HG03520 (cell line): ENCODE measurements around the gene FXYD2.

Source experiments
- ATAC-seq: cut with Tn5 transposase; IDR thresholded peaks from one replicate; pipeline ENCODE4 v1.9.1; 2021; ENCODE audit warnings: mild to moderate bottlenecking, moderate library complexity; ENCODE audit not compliant: unreplicated experiment

The FXYD2 gene

DNA sequence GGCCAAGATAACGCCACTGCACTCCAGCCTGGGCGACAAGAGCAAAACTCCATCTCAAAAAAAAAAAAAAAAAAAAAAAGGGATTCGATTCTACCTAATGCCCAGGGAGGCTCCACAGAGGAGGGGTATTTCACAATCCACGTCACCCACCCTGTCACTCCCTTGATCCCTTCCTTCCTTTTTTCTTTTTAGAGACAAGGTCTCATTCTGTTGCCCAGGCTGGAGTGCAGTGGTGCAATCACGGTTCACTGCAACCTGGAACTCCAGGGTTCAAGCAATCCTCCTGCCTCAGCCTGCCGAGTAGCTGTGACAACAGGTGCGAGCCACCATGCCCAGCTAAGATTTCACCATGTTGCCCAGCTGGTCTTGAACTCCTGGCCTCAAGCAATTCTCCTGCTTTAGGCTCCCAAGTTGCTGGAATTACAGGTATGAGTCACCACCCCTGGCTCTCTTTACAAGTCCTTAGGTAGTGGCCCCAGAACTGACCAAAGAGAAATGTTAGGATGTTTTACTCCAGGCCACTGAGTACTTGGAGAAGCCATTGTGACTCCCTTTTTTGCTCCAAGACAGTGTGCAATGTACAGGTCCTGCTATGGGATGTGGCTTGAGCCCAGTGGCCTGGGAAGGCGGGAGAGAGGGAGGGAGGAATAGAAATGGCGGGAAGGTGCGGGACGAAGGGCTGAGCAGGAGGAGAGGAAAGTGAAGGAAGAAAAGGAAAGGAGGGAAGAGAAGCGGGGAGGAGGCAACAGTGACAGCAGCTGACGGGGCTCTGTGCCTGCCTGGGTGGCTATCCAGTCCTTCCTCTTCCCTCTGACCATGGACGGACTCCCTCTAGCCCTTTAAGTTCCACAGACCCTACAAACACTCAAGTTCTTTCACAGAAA is 11.8 kb upstream of the FXYD2 start:
- ATAC-seq = no peak

DNA sequence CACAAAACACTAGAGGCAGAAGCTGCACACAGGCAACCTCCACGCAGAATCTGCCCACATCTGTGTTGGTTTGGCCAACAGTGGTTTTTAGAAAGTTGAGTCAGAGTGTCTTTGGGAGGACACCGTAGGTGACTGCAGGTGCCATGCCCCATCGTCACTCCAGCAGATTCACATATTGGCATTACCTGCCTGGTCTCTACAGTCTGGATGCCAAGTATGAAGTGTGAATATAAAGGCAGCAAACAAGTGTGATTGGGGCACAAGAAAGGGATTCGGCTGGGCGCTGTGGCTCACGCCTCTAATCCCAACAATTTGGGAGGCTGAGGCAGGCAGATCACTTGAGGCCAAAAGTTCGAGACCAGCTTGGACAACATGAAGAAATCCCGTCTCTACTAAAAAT is 11.0 kb upstream of the FXYD2 start:
- ATAC-seq = no peak

DNA sequence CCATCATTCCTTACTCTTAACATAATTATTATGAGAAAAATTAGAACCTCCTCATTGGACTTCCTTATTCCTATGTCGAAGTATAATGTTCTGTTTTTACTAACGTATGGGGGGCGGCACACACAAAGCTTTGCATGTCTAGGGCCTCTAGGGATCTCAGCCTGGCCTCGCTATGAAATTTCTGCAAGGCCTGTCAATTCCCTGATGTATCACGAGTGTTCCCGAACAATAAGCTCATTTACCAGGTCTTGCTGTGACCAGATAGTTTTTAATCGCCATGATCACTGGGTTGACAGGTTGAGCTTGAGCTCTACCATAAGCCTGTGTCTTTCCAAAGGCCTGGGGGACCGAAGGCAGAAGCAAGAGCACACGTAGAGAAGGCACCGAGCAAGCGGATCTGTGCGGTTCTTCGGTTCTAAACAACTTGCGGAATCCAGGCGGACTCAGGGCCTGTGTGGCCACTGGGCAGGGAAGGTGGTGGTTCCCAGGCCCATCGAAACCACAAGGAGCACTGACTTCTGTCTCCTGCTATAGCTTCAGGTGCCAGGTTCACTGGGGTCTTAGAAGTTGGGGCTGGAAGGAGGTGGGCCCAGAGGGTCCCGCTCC is 10.4 kb upstream of the FXYD2 start:
- no peak for ATAC-seq

DNA sequence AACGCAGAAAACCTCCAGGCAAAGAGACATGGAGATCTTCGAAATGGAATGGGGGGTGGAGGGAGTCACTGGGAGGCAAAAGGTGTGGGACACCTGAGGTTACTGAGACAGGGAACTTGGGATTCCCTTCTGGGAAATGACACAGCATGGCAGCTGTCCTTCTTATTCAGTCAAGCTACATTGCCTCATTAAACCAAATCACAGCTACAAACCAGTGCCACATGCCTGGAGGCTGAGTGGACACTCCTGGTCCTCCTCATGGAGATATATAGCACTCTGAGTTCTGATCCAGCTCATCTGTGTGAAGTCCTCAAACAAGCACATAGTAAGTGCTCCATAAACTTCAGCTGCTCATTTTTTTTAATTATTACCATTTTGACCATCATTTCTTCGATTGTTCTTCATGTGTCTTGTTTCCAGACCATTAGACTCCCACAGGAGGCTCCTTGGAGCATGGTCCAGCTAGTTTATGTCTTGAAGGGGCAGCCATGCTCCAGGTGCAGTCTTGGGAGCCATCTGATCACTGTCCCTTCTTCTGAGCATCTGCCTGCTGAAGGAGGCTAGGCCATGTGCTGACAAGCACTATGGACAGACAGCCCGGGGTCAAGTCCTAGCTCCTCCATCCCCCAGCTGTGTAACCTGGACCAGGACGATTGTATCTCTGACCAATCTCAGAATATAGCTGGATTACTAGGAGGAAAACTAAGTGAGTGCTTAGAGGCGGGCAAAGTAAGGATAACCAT is 9.7 kb upstream of the FXYD2 start:
- no peak for ATAC-seq

DNA sequence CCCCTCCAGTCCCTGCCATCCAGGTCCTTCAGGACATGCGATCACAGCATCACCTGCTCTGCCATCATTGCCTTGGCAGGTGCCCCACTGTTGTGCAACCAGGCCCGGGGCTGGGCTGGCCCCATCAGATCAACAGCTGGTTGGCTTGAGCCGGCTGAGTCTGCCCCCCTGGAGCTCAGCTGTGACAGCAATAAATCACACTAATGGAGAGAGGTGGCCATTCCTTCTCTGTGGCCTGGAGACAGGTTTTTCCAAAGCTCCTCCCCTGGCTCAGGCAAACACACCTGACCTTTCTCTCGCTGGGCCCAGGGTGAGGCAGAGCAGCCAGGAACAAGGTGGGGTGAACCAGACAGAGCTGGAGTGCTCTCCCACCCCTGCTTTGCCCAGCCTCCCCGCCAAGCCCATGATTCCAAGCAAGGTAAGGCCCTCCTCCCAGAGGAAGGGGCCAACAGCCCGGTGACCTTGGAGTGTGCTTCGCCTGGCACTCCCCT is 8.9 kb upstream of the FXYD2 start:
- no peak for ATAC-seq

DNA sequence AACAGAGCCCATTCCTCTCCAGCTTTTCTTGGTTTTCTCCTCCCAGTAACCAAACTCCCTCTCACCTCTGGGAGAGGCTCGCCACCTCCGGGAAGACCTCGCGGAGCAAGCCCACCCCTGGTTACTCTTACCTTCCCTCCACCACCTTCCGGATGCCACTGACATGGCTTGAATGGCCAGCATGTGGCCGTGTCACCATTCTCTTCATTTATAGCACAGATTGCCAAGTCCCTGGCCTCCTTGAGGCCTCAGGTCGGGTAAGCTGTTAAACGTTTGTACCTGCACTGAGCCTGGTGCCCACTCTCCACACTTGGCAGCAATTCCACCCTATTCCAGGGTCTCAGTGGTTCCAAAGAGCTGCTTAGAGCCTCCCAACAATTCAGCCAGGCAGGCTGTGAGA is 8.0 kb upstream of the FXYD2 start:
- ATAC-seq = no peak

DNA sequence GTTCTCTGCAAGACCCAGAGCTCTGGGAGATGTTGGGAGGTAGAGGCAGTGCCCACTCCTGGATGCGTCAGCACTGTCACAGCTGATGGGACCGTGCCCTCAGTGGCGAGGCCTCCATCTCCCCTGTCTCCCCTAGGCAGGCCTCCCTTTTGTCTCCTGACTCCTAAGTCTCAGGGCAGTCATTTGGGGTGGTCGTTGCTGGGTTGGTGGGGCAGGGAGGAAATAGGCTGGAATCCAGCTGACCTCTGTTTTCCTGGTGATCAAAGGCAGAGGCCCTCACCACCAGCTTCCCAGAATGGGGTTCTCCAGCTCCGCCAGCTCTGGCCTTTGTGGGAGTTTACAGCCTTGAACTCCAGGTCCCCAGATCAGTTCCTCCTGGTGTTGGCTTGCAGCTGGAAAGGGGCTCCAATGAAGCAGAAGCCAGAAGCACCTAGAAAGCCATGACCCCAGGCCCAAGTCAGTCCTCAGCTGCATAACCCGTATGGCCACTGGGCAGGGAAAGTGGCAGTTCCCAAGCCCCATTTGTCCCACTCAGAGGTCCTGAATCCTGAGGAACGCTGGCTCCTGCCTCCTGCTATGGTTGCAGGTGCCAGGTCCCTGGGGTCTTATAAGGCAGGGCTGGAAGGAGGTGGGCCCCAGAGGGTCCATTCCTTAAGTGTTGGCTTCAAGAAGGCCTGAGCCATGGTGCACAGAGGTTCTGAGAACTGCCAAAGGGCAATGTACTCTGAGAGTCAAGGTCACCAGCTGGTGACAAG is 7.3 kb upstream of the FXYD2 start:
- ATAC-seq = no peak

DNA sequence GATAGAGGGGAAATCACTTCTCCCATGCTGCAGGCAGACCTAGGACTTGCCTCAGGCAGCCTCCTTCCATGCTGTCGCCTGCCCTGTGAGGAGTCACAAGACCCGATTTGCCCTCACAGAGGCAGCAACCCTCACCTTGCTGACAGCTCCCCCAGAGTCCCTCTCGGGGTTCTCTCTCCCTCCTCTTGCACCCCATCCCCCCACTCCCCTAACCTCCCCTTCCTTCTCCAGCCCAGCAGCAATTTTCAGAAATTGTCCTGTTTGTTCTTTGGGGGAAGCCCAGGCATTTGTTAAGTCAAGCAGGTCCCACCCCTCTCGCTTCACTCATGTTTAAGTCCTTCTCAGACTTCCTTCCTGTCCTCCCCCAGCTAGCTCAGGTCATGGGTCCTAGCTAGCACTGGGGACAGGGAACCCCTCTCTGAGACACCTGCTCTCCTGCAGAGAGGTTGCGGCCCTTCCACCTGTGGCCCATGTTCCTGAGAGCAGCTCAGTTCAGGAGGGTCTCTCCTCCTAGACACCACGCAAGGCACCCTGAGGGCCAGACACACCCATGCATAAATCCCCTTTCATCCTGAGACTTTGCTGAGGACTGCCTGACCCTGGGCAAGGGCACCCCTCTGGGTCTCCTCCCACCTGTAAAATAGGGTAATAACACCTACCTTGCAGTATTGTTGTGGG is 6.3 kb upstream of the FXYD2 start:
- ATAC-seq = no peak

DNA sequence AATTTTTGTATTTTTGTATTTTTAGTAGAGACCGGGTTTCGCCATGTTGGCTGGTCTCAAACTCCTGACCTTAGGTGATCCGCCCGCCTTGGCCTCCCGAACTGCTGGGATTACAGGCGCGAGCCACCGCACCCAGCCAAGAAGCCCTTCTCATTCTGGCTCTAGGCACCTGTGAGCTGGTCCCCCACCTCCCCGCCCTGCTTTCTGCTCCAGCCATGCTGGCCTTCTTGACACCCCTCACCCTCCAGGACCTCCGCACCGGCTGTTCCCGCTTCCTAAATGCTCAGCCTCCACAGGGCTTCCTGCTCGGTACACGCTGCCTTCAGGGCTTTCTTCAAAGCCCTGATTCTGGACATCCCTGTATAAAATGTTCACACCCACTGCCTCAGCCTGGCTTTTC is 5.5 kb upstream of the FXYD2 start:
- no peak for ATAC-seq

DNA sequence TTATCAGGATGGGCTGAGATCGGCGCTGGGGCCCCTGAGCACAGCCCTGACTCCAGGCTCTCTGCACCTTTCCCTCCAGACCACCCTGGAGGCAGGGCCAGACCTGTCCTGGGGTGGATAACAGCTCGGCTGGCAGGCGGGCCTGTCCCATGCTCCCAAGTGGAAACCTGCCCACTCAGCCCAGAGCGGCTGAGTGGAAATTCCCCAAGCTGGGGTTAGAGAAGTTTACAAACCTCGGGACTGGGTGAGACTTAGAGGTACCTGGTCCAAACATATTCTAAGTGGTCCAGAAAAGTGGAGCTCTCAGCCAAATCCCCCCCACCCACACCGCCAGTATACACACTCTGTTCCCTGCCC is 4.8 kb upstream of the FXYD2 start:
- ATAC-seq = no peak

DNA sequence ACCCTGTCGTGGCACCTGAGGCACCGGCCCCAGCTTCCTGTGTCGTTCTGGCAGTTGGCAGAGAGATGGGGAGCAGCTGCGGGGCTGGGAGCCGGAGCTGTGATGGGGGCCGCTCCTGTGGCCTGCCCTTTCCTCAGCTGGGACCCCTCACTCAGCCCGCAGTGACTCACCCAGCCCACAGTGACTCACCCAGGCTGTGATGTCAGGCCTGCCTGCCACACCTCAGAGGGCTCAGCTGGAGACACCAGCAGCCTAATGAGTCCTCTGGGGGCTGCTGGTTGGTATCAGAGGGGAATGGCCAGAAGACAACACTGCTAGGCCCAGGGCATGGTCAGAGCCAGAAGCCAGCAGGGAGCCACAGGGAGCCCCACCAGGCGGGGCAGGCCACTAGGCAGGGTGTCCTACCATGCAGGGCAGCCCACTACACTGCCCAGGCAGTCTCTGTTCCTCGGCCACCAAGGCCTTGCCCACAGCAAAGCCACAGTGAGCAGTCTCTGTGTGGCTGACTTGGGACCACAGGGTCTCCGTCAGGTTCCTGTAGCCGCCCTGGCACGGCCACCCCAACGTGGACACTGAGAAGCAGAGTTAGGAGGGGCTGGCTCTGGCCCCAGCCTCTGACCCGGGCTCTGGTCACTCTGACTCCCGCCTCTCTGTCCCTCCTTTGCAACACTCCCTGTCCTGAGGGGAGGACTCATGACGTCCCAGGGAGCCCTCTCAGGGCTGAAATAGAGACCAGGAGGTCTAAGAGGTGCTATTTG is 4.2 kb upstream of the FXYD2 start:
- ATAC-seq = no peak

DNA sequence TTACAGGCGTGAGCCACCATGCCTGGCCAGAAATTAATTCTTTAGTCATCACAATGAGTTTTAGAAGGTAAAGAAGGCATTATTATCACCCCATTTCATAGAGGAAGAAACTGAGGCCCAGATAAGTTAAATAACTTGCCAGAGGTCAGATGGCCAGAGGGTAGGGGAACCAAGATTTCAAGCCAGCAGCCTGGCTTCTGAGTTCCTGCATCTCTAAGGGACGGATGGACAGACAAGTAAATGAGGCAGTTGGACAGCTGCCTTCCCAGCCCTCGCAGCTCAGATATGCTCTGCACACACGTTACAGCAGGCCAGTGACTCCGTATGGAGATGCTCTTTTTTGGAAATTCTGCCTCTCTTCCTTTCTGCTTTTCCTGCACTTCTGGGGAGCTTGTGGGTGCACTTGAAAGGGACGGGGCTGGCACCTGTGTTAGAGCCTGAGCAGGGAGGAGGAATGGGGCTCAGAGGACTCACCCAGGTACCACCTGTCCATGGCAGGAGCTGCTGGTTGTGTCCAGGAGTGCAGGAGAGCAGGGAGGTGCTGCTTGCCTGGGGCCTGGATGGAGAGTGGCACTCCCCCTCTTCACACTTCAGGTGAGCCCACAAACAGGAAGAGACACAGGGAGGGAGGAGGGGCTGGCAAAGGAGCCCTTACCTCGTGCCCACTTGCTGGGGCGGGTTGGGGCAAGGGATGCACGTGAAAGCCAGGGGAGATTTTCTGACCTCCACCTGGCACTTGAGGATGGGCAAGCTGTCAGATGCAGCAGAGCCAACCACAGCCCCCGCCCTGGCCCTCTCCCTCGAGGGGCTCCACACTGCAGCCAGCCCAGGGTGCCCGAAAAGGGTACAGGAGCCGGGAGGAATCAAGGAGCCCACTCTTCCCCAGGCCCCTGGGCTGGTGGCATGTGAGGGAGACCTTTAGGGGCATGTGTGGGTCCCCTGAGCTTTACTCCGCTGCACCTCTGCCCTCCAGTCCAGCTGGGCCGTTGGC is 3.3 kb upstream of the FXYD2 start:
- no peak for ATAC-seq

DNA sequence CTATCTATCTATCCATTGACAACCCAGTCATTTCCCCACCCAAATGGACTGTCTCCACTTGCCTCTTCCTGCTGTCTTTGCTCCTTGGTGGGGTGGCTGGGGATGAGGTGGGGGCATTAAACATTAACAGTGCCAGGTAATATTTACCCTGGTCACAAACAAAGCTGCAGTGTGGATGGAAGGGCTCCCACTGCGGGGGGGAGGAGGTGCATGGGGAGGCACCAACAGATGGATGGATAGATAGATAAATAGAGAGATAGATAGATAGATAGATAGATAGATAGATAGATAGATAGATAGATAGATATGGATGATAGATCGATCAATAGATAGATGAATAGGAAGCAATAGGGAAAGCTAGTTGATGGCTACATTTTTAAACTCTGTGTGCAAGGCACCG is 2.3 kb upstream of the FXYD2 start:
- ATAC-seq = no peak

DNA sequence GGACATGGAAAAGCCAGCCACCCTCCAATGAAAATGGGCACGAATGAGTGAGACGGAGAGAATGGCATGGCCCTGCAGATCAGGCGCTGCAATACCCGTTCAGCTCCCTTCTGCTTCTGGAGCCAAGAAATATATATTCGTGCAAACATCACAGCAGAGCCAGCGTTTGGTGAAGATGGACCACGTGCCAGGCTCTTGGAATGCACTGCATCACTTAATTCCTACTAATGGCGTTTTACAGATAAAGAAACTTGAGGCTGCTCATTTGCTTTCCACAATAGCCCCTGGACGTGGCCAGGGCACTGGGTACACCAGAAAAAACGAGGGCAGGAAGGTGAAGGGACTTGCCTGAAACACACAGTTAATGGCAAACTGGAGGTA is 1.6 kb upstream of the FXYD2 start:
- no peak for ATAC-seq

DNA sequence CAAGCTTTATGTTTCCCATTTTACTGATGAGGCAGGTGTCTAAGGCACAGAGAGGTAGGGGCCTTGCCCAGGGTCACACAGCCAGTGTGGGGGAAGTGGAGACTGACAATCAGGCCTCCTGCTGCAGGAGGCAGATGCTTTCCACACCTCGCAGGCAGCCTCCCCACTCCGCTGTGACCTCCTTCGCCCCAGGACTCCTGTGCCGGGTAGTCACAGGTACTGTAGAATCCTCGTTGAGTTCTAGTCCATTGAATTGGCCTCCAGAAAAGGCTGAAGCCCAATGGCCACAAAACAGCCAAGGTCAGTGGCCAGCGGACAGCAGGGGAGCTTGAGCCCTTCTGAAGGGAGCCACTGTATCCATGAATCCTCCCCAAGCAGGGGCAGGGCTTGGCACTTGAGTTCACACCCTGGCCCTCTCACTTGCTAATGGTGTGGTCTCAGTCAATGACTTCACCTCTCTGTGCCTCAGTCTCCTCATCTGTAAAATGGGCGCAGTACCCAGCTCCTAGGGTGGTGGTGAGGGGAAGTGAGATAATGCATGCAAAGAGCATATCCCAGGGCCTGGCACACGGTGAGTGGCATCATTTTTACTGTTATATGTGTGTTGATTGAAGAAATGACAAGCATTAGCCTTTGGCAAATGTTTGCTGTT is 1.1 kb upstream of the FXYD2 start:
- no peak for ATAC-seq

DNA sequence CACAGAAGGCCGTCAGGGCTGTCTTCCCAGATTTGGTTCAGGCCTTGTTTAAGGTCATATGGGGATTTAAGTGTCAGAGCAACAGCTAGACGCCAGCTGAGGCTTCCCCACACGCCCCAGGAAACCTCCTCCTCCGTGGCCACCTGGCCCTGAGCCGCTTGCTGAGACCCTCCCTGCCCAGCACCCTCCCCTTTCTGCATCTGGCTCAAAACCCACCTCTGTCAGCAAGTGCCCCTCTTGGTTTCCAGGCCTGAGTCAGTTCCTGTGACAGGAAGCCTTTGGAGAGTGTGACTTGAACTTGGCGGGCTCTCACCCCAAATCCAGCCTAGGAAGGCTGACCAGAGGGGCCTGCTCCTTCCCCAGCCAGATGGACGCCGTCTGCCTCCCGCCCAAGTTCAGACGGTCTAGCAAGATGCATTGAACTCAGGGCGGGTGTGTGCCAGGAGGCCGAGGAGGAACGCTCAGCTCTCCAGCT is 561 bp downstream of the FXYD2 start:
- ATAC-seq = no peak

DNA sequence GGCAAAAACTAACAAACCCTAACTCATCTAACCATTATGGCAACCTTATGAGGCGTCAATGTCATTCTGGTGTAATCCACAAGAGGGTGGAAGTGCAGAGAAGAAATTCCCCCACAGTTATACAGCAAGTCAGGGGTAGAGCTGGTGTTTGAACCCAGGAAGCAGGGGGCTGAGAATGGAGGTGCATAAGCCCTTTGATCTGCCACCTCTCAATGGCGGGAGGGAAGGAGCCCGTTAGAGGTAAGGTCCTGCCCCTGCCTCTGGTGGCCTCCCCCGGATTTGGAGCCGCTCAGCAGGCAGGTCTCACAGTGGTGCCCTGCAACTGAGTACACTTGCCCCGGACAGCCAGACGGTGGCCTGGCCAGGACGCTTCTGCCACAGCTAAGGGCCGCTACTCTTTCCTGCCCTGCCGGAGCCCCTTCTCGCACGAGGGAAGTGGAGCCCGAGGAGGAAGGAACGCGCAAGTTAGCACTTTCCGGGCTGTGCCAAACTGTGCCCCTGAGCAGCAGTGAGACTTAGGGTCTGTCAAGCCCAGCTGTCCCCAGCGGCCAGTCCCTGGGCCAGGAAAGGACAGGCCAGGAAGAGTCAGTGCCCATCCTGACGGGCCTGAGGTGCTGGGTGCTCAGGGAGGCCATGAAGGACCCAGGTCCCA is 1.1 kb downstream of the FXYD2 start:
- ATAC-seq = no peak
